HFF-Myc (cell line): Measurements from ENCODE around the gene CAMTA1.

Experiments
- DNase-seq: peaks from one replicate; pipeline ENCODE4 v3.0.0-alpha.2; 2011; ENCODE audit warnings: low read depth; ENCODE audit errors: extremely low read depth
- H3K4me3 ChIP-seq: replicated peaks from 2 replicates; pipeline ENCODE4 v1.5.1; 2011; ENCODE audit warnings: low read depth, mild to moderate bottlenecking, control low read depth, low read length
- CTCF ChIP-seq: IDR thresholded peaks from 2 replicates; pipeline ENCODE4 v1.5.1; 2012; ENCODE audit warnings: mild to moderate bottlenecking, low read depth, low read length, control low read depth; ENCODE audit errors: missing control alignments

CAMTA1 gene

DNA sequence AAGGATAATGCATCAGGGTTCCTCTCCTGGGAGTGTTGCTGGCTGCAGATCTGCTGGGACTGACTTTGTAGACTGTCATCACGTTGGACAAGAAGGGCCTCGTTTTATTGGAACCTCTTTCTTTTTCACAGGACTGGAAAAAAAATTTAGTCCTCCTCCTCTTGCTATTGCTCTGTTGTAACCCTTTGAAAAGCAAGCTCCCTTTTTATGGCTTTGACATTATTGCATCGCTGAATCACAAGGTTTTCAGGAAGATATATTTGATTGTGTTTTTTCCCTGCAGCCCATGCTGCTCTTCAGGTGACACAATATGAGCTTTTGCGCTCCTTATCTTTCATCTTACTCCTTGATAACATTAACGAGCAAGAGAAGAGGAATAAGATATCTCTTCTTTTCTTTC, 290.9 kb downstream of the CAMTA1 start:
- TF ChIP-seq CTCF, result no peak
- DNase-seq, result no peak
- no peak overlapping the region for H3K4me3 ChIP-seq

- H3K4me3 ChIP-seq, result no peak overlapping the region
- no peak for TF ChIP-seq CTCF
- no peak for DNase-seq
Measured at GRCh38 chr1:7076572-7076971, 291.3 kb downstream of the CAMTA1 start.

DNA sequence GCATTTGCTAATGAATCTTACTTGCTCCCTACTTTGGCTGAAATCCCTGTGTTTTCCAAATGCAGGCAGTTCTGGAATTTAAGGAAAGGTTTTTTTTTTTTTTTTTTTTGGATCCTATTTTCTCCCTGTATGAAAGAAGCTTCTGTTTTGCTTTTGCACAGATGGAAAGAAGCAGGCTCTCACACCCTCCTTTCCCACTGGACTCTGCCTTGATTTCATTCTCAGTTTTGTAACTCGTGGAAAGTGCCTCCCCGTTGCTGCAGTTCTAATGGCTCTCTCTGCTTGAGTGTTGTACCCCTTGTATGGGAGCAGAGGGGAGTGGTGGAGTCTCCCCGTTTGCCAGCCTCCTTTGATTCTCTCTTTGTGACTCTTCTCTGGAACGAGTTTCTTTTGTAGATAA, 291.9 kb downstream of the CAMTA1 start:
- no peak overlapping the region for H3K4me3 ChIP-seq
- DNase-seq, result no peak
- TF ChIP-seq CTCF, result no peak

DNA sequence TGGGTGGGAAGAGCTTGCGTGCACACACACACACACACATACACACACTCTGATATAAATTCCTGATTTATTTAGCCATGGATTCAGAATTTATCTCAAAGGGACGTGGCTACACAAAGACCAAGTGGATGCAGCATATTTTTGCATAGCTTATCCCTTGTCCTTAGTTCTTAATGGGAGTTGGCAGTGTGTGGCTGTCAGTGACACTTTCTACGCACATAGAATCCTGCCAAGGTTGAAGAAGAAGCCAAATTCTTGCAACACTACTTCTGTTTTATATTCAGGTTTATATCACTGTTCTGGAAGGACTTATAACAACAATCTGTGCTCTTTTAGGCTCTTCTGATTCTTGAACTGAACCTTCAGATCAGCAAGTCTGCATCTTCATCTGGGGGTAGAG, 292.7 kb downstream of the CAMTA1 start:
- TF ChIP-seq CTCF, result no peak
- H3K4me3 ChIP-seq, result no peak overlapping the region
- no peak for DNase-seq

DNA sequence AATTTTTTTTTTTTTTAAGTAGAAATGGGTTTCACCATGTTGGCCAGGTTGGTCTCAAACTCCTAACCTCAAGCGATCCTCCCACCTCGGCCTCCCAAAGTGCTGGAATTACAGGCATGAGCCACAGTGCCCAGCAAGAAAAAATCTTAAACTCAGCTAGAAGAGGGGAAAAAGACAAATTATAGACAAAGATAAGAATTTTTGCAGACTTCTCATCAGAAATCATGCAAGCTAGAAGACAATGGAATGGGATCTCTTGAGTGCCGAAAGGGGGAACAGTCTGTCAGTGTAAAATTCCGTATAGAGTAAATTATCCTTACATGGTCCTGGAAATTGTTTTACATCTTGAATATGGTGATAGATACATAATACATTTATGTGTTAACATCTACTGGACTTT, 294.4 kb downstream of the CAMTA1 start:
- TF ChIP-seq CTCF, result no peak
- no peak for DNase-seq
- H3K4me3 ChIP-seq, result no peak overlapping the region

DNA sequence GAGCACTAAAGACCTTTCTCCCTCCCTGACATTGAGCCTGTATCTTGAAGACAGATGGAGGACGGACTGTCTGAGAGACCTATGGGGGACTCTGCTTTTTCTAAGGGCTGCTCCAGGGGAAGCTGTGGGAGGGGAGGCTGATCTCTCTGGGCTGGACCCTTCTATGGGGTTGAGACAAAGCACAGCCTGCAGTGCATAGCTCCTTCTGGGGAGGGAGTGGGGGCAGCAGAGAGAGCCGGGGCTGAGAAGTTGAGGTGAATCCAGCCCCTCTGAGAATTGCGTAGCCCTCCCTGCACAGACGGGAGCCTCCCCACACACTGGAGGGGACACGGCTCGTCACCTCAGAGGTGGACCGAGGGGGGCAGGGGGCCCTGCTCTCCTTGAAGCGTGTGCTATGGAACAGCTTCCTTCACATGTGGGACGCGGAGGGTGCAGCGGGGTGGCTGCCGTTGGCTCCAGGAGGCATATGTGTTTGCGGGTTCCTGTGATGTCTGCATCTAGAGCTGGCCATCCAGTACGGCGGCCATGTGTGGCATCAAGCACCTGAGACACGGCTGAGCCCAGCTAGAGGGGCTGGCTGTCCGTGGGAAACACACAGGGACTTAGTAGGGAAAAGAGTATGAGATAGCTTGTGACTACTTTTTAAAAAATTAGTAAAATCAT, 299.1 kb downstream of the CAMTA1 start:
- DNase-seq, result no peak
- TF ChIP-seq CTCF, result no peak
- no peak overlapping the region for H3K4me3 ChIP-seq

- H3K4me3 ChIP-seq, result no peak overlapping the region
- no peak for TF ChIP-seq CTCF
- no peak for DNase-seq
Measured at GRCh38 chr1:7085521-7085920, 300.3 kb downstream of the CAMTA1 start.
